IPS-NIHi7 (cell line): ENCODE data around the gene FAM72D.
"Not testable (repeated sequence)": the region's sequence is repeated elsewhere in the genome, so short reads cannot be mapped to it uniquely, and the experiment has no call there.

Experiments
- DNase-seq: peaks from one replicate; pipeline ENCODE4 v3.0.0; 2012; ENCODE audit warnings: mixed read lengths; ENCODE audit errors: extremely low spot score

FAM72D gene

DNA sequence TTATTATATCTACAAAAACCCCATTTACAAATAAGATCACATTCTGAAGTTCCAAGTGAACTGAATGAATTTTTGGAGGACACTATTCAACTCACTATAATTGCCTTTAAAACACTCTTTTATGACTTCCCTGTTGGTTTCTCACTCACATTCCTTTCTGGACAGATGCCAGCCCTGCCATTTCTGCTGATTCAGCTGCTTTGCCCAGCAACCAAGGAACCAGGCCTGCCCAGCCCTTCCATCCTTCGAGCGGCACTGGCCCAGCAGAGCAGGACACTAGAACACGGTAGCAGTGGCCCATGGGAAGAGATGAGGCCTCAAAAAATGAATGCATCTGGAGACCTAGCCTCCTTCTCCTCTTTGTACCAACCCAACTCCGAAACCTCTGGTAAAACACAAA, 50.5 kb downstream of the FAM72D start:
- not testable (repeated sequence) for DNase-seq

DNA sequence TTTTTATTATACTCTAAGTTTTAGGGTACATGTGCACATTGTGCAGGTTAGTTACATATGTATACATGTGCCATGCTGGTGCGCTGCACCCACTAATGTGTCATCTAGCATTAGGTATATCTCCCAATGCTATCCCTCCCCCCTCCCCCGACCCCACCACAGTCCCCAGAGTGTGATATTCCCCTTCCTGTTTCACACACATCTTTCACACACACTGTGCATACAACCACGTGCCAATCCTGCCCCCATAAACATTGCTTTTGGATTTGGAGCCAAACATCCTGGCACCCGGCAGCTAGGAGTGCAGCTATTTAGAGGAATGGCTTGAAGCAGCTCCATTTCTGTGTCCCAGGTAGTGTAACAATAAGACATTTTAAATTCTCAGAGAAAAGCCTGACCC, 51.4 kb downstream of the FAM72D start:
- DNase-seq: not testable (repeated sequence)

DNA sequence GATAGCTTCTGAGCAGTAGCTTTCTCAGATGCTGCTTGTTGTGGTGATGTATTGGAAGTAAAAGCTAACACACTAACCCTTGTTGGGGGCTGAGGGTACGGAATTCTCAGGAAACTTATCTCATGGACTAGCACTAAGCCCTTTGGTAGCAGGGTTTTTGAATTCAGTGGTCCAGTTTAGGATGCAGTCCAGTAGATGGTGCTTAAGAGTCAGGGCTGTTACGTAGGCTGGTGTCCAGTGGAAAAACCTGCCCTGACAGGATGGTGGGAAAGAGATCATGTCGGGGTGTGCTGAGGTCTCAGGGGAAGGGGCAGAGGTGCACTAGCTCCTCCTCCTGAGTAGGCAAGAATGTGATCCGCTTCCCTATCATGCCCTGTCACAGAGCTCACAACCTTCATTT, 59.6 kb downstream of the FAM72D start:
- DNase-seq: not testable (repeated sequence)

DNA sequence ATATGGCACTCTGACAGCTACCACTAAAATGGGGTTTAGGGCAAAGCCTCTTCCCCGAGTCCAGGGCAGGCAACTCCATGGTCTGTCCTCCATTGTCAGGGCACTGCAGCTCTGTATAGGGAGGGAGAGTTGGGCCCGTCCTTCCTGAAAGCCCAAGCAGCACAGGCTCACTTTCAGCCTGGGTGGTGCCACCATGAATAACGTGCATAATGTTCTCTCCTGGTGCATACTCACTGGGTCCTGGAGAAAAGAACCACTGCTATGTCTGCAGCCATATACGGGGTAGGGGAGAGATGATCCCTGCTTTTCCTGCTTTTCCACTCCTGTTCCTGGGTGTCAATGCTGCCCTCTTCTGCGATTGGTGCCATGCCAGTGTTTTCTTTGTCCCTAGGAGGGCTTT, 60.1 kb downstream of the FAM72D start:
- not testable (repeated sequence) for DNase-seq

DNA sequence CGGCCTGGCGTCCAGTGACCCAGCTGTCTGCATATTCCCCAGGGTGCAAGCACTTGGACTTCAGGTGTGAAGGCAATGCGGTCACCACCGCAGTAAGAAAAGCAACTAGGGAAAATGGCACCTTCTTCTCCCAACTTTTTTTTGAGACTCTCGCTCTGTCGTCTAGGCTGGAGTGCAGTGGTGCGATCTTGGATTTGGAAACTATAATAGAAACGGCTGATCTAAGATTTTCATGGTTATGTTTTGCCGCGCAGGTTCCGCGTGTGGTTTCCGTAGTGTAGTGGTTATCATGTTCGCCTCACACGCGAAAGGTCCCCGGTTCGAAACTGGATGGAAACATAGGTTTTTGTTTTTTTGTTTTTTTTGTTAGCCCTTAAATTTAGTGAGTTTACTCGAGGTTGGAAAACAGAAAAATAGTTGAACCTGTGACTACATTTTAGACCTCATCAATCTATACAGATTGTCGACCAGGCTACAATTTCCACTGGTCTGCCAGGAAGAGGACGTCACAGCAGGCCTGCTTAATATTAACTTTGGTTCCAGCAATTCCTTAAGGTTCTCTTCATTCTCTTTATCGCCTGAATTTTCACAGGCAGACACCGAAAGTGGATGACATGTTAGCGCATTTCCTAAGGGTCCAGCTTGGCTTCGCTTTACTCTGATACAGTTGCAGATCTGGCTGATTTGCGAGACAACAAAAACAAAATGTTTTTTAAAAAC, 61.3 kb downstream of the FAM72D start:
- DNase-seq: not testable (repeated sequence)

DNA sequence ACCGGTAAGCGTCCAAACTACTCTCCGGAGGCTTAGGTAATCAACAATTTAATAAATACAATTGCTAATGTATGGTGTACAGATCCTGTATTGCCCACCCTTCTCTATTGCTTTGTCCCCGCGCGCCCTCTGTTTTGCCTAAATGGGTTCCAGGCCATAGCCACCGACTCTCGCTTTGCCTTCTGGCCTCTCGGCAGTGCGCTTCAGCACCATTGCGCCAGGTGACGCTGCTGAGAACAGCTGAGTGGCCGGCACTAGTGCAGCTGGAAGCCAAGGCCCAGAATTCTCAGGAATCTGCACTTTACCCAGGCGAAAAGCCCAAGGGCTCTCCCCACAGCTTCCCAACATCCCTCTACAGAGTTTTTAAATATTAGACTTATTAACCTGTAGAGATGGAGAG, 61.9 kb downstream of the FAM72D start:
- DNase-seq: not testable (repeated sequence)

DNA sequence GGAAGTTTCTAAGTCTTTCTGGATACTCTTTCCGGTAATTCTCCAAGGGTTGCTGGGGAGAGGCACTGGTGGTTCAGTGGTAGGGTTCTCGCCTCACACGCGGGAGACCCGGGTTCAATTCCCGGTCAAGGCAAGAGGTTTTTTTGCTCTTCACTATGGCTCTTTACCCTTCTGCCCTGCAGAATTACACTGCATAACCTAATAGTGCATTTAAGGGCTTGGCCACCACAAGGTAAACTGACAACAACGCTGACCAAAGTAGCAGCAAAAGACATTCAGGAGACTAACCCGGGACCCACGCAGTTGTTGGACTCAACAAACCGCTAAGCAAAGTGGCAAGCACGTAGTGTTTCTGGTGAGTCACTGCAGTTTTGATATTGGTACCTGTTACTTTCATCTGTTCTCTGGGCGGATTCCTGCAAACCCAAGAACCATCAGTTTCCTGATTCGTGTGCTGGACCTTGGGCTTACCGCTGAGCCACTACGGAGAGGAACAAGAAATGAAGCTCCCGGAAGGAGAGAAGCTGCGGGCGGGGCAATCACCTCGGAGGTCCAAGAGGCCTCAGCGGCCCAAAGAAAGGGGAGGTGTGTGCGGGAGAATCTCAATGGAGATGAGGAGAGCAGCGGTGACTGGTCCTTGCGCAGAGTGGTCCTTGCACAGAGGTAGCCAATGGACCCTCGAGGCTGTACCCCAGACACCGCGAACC, 65.4 kb downstream of the FAM72D start:
- not testable (repeated sequence) for DNase-seq
